ENCODE results near the gene ACTL8. TPM values are rescaled to one million over a fixed set of nuclear protein-coding genes. Genes with fewer than 3 reads are reported as not detected.

The ACTL8 gene
- total and polyA plus RNA-seq, 2 of the 4 experiments (the other 2 are of a cell fraction), result under 0.01 to 0.07 TPM

GRCh38 chr1:17765444-17766411, 10.6 kb downstream of the ACTL8 start:
- Histone ChIP-seq H2BK120ac (ENCODE audit: low read depth, low read length) (peak overlapping the region; percentile 91), H3K9ac (ENCODE audit: low read depth, low read length) (no peak overlapping the region), H3K27ac (ENCODE audit: insufficient read depth, low read length) (peak overlapping the region; percentile 70), H4K8ac (ENCODE audit: low read depth in 2 of 2, low read length in 2 of 2) (peak overlapping the region; percentile 81 to 82), H2BK5ac (ENCODE audit: low read depth, low read length, poor library complexity, severe bottlenecking) (peak overlapping the region; percentile 78), H3K18ac (ENCODE audit: low read depth, low read length) (peak overlapping the region; percentile 63), H3K36me3 (ENCODE audit: control insufficient read depth, insufficient read depth, low read length) (no peaks in the 10 kb centered on the region), H2AK9ac (replicated peaks; ENCODE audit: low read depth, low read length, poor library complexity) (peak overlapping the region; percentile 11), H4K5ac (ENCODE audit: low read depth, low read length) (peak overlapping the region; percentile 37), H3K23ac (ENCODE audit: low read depth, low read length) (peak overlapping the region; percentile 66), H2BK20ac (ENCODE audit: low read depth, low read length) (peak overlapping the region; percentile 94), H2BK15ac (ENCODE audit: low read depth, low read length) (peak overlapping the region; percentile 81; the same call in 2 of the 3 replicates), H3K79me1 (ENCODE audit: low read depth in 1 of 2, low read length in 2 of 2) (no peaks in the 10 kb centered on the region), H4K91ac (ENCODE audit: insufficient read depth, low read depth, low read length) (peak overlapping the region; percentile 93), H3K9me3 (ENCODE audit: control insufficient read depth, insufficient read depth, low read length) (no peaks in the 10 kb centered on the region), H3K4ac (ENCODE audit: low read depth, low read length) (peak overlapping the region; percentile 89), H4K20me1 (ENCODE audit: insufficient read depth, low read length) (no peaks in the 10 kb centered on the region), H3K9me1 (ENCODE audit: insufficient read depth, low read length) (peaks cover 23% of the 10 kb centered on the region), H3K27me3 (ENCODE audit: control insufficient read depth, insufficient read depth, low read length) (no peaks in the 10 kb centered on the region), H2AK5ac (ENCODE audit: low read depth, low read length) (peak overlapping the region; percentile 89), H3K4me1 (ENCODE audit: control insufficient read depth, insufficient read depth, low read length) (peaks cover 27% of the 10 kb centered on the region), H3K4me3 (ENCODE audit: insufficient read depth, low read depth, low read length) (no peak overlapping the region), H3K14ac (replicated peaks; ENCODE audit: low read depth, low read length) (peak overlapping the region; percentile 82), H3K4me2 (ENCODE audit: low read depth, low read length) (peak overlapping the region; percentile 6; the same call in 1 of the 2 replicates), H2AFZ (replicated peaks; ENCODE audit: low read length, poor library complexity) (peak overlapping the region; percentile 86), H3K56ac (ENCODE audit: extremely low read depth, insufficient read depth, low read length) (peak overlapping the region; percentile 22; the same call in 1 of the 2 replicates)
- DNase-seq (peak; percentile 98), ATAC-seq (ENCODE audit: low read depth) (peak; percentile 50)
- in situ Hi-C loops (cut with MboI; ENCODE audit: low sequenced_read_pairs), result no loop called here
- WGBS, 2 experiments (ENCODE audit: extremely low coverage in 2 of 2, insufficient read length in 1 of 2), result 29% methylated on average over 2 of the region's 16 CpGs; no CpG with 5 or more reads in 1 of the 2 experiments
- intact Hi-C loops (cut with micrococcal nuclease), result loop anchor here (2.0 kb wide), 1 partner anchor 101 kb away; no protein-coding TSS in a partner anchor
- ChIA-PET POLR2A (ENCODE audit: unreplicated experiment) (no interaction called here), CTCF (no interaction called here)
- no TSS peak for BruUV-seq (replicated peaks)
- dilution Hi-C loops (cut with HindIII; ENCODE audit: low sequenced_read_pairs, unreplicated experiment), result no loop called here
- TF ChIP-seq, protein P1, sequence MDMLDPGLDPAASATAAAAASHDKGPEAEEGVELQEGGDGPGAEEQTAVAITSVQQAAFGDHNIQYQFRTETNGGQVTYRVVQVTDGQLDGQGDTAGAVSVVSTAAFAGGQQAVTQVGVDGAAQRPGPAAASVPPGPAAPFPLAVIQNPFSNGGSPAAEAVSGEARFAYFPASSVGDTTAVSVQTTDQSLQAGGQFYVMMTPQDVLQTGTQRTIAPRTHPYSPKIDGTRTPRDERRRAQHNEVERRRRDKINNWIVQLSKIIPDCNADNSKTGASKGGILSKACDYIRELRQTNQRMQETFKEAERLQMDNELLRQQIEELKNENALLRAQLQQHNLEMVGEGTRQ (IDR thresholded peaks at IDR 0.05; ENCODE audit: low read depth, low read length), result peak; percentile 68
- TF ChIP-seq POLR2A (IDR thresholded peaks at IDR 0.05; ENCODE audit: low read depth, low read length), result 0 out of 2 replicates have a peak, but pooled peaks have one; percentile 5
- TF ChIP-seq RCOR1 (IDR thresholded peaks at IDR 0.05; ENCODE audit: insufficient replicate concordance, low read length), result peak; percentile 82
- no peak for TF ChIP-seq RAD21 (IDR thresholded peaks at IDR 0.05; ENCODE audit: low read length)
- no peak for TF ChIP-seq ELK1 (IDR thresholded peaks at IDR 0.05; ENCODE audit: borderline replicate concordance, low read depth, low read length)
- TF ChIP-seq MAZ (IDR thresholded peaks at IDR 0.05; ENCODE audit: borderline replicate concordance, low read depth, low read length), result no peak
- TF ChIP-seq SMC3 (IDR thresholded peaks at IDR 0.05; ENCODE audit: low read depth, low read length), result no peak
- TF ChIP-seq BHLHE40 (IDR thresholded peaks at IDR 0.05; ENCODE audit: low read depth, low read length), result peak; percentile 46; the same call in 1 of the 2 replicates
- TF ChIP-seq MXI1 (IDR thresholded peaks at IDR 0.05; ENCODE audit: borderline replicate concordance, low read depth, low read length), result no peak
- peak; percentile 35; the same call in 1 of the 2 replicates for TF ChIP-seq CEBPB (IDR thresholded peaks at IDR 0.05; ENCODE audit: low read depth, low read length)
- no peak for TF ChIP-seq CHD1 (IDR thresholded peaks at IDR 0.05; ENCODE audit: low read depth, low read length)
- peak; percentile 83 for TF ChIP-seq FOS (IDR thresholded peaks at IDR 0.05; ENCODE audit: low read depth, low read length)
- TF ChIP-seq, protein P2, sequence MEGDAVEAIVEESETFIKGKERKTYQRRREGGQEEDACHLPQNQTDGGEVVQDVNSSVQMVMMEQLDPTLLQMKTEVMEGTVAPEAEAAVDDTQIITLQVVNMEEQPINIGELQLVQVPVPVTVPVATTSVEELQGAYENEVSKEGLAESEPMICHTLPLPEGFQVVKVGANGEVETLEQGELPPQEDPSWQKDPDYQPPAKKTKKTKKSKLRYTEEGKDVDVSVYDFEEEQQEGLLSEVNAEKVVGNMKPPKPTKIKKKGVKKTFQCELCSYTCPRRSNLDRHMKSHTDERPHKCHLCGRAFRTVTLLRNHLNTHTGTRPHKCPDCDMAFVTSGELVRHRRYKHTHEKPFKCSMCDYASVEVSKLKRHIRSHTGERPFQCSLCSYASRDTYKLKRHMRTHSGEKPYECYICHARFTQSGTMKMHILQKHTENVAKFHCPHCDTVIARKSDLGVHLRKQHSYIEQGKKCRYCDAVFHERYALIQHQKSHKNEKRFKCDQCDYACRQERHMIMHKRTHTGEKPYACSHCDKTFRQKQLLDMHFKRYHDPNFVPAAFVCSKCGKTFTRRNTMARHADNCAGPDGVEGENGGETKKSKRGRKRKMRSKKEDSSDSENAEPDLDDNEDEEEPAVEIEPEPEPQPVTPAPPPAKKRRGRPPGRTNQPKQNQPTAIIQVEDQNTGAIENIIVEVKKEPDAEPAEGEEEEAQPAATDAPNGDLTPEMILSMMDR (conservative IDR thresholded peaks at IDR 0.05; ENCODE audit: low read depth, low read length), result no peak

Measured in IMR-90 (cell line).